WTC11 (cell line): ENCODE data around the gene LCE1A.

Experiments used
- CREB1 ChIP-seq: sonication (generic); formaldehyde crosslinking; IDR thresholded peaks from 2 replicates; pipeline ENCODE4 v1.8.0; 2023; ENCODE audit warnings: mild to moderate bottlenecking, missing genetic modification reagents
- CTCF ChIP-seq: fragments of 200-600 bp; IDR thresholded peaks from 2 replicates; pipeline ENCODE4 v1.8.0; 2022; ENCODE audit warnings: antibody characterized with exemption
- FOXK1 ChIP-seq: sonication (generic); formaldehyde crosslinking; IDR thresholded peaks from 2 replicates; pipeline ENCODE4 v1.8.0; 2022; ENCODE audit warnings: mild to moderate bottlenecking, moderate library complexity, missing genetic modification reagents
- IRF2 ChIP-seq: sonication (generic); formaldehyde crosslinking; IDR thresholded peaks from 2 replicates; pipeline ENCODE4 v1.8.0; 2022; ENCODE audit warnings: low read depth, missing genetic modification reagents, borderline replicate concordance
- RORB ChIP-seq: fragments of 250-450 bp; sonication (Bioruptor Pico); IDR thresholded peaks from 2 replicates; pipeline ENCODE4 v1.9.0; 2021; ENCODE audit warnings: mild to moderate bottlenecking
- SMAD3 ChIP-seq: sonication (generic); formaldehyde crosslinking; IDR thresholded peaks from 2 replicates; pipeline ENCODE4 v1.8.0; 2022; ENCODE audit warnings: missing genetic modification reagents, mild to moderate bottlenecking, borderline replicate concordance
- SMAD4 ChIP-seq: sonication (generic); formaldehyde crosslinking; IDR thresholded peaks from 2 replicates; pipeline ENCODE4 v1.8.0; 2022; ENCODE audit warnings: mild to moderate bottlenecking, missing genetic modification reagents
- SP1 ChIP-seq: sonication (generic); formaldehyde crosslinking; conservative IDR thresholded peaks from 2 replicates; pipeline ENCODE4 v1.8.1; 2022; ENCODE audit warnings: missing genetic modification reagents
- ZNF138 ChIP-seq: sonication (generic); formaldehyde crosslinking; conservative IDR thresholded peaks from 2 replicates; pipeline ENCODE4 v1.8.1; 2022; ENCODE audit warnings: mild to moderate bottlenecking, moderate library complexity, missing genetic modification reagents
- ZNF281 ChIP-seq: sonication (generic); formaldehyde crosslinking; IDR thresholded peaks from 2 replicates; pipeline ENCODE4 v1.8.0; 2023; ENCODE audit warnings: mild to moderate bottlenecking, missing genetic modification reagents
- ZNF416 ChIP-seq: fragments of 250-450 bp; sonication (Bioruptor Pico); IDR thresholded peaks from 2 replicates; pipeline ENCODE4 v1.9.0; 2021; ENCODE audit warnings: mild to moderate bottlenecking, inconsistent platforms
- TF ChIP-seq, protein P1 (sequence below): fragments of 250-450 bp; sonication (Bioruptor Pico); conservative IDR thresholded peaks from 2 replicates; pipeline ENCODE4 v1.9.0; 2021; ENCODE audit warnings: mild to moderate bottlenecking
- TF ChIP-seq, protein P2 (sequence below): sonication (generic); formaldehyde crosslinking; IDR thresholded peaks from 2 replicates; pipeline ENCODE4 v1.8.0; 2023; ENCODE audit warnings: missing genetic modification reagents, mild to moderate bottlenecking, borderline replicate concordance
- TF ChIP-seq, protein P3 (sequence below): sonication (generic); formaldehyde crosslinking; IDR thresholded peaks from 2 replicates; pipeline ENCODE4 v1.8.1; 2023; ENCODE audit warnings: mild to moderate bottlenecking, missing genetic modification reagents, moderate library complexity

DNA sequence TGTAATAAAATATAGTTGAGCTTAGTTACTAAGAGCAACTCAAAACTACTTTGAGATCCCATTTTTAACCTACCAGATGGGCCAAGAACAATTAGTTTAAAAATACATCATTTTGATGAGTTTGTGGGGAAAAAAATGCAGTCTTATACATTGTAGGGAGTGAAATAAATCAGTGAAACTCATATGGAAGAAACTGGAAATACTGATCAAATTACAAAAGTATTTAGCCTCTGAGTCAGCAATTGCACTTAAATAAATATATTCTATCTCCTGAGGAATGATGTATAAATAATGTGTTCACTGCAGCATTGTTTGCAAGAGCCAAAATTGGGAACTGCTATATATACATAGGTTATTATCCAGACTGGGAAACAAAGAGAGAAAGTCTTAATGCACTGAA lies 46.2 kb downstream of the LCE1A start:
- no peak for TF ChIP-seq SP1
- TF ChIP-seq IRF2 (CRISPR knock-in tag), result no peak
- no peak for TF ChIP-seq CTCF
- no peak for TF ChIP-seq SMAD4 (CRISPR knock-in tag)
- TF ChIP-seq, protein P1, sequence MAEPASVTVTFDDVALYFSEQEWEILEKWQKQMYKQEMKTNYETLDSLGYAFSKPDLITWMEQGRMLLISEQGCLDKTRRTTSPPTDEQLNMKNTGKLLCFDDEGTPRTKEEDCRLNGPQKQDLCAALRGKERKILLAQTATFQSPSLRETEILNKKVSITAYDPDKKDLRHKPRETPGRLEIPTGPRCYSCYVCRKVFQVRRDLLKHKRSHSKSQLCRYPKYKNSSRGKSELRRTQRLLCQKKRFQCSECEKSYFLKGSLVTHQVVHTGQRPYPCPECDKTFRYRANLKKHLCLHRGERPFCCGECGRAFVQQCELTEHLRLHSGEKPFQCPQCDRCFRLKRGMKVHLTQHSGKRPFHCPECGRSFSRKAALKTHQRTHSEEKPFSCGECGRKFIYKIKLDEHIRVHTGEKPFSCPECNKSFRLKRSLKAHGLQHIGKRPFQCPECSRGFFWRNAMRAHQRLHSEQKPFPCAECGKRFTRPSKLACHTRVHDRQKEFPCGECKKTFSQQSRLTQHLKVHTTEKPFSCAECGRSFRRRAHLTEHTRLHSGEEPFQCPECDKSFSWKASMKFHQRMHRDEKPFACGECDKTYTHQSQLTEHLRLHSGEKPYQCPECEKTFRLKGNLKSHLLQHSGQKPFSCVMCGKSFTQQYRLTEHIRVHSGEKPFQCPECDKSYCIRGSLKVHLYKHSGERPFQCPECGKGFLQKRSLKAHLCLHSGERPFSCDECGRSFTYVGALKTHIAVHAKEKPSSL (CRISPR knock-in tag), result no peak
- TF ChIP-seq CREB1 (CRISPR knock-in tag), result no peak
- TF ChIP-seq SMAD3 (CRISPR knock-in tag), result no peak
- TF ChIP-seq ZNF416 (CRISPR knock-in tag), result no peak
- TF ChIP-seq FOXK1 (CRISPR knock-in tag), result no peak
- TF ChIP-seq ZNF281, result no peak
- no peak for TF ChIP-seq RORB (CRISPR knock-in tag)
- TF ChIP-seq, protein P2, sequence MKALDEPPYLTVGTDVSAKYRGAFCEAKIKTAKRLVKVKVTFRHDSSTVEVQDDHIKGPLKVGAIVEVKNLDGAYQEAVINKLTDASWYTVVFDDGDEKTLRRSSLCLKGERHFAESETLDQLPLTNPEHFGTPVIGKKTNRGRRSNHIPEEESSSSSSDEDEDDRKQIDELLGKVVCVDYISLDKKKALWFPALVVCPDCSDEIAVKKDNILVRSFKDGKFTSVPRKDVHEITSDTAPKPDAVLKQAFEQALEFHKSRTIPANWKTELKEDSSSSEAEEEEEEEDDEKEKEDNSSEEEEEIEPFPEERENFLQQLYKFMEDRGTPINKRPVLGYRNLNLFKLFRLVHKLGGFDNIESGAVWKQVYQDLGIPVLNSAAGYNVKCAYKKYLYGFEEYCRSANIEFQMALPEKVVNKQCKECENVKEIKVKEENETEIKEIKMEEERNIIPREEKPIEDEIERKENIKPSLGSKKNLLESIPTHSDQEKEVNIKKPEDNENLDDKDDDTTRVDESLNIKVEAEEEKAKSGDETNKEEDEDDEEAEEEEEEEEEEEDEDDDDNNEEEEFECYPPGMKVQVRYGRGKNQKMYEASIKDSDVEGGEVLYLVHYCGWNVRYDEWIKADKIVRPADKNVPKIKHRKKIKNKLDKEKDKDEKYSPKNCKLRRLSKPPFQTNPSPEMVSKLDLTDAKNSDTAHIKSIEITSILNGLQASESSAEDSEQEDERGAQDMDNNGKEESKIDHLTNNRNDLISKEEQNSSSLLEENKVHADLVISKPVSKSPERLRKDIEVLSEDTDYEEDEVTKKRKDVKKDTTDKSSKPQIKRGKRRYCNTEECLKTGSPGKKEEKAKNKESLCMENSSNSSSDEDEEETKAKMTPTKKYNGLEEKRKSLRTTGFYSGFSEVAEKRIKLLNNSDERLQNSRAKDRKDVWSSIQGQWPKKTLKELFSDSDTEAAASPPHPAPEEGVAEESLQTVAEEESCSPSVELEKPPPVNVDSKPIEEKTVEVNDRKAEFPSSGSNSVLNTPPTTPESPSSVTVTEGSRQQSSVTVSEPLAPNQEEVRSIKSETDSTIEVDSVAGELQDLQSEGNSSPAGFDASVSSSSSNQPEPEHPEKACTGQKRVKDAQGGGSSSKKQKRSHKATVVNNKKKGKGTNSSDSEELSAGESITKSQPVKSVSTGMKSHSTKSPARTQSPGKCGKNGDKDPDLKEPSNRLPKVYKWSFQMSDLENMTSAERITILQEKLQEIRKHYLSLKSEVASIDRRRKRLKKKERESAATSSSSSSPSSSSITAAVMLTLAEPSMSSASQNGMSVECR (CRISPR knock-in tag), result no peak
- TF ChIP-seq, protein P3, sequence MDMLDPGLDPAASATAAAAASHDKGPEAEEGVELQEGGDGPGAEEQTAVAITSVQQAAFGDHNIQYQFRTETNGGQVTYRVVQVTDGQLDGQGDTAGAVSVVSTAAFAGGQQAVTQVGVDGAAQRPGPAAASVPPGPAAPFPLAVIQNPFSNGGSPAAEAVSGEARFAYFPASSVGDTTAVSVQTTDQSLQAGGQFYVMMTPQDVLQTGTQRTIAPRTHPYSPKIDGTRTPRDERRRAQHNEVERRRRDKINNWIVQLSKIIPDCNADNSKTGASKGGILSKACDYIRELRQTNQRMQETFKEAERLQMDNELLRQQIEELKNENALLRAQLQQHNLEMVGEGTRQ, result no peak
- TF ChIP-seq ZNF138, result no peak
